ENCODE measurements around the gene FRMD5. TPM values are rescaled to one million over a fixed set of nuclear protein-coding genes. Genes with fewer than 3 reads are reported as not detected.

FRMD5 gene
- total RNA-seq, 6 experiments from 2014 or later: not detected

- TF ChIP-seq POLR2A (IDR thresholded peaks at IDR 0.05) (no peak), CTCF (IDR thresholded peaks at IDR 0.05) (no peak)
- DNase-seq (no peak), ATAC-seq (no peak)
- Histone ChIP-seq H3K27me3 (no peaks in the 10 kb centered on the region), H3K4me3 (no peak overlapping the region), H3K27ac (no peak overlapping the region), H3K4me1 (no peaks in the 10 kb centered on the region), H3K36me3 (no peaks in the 10 kb centered on the region), H3K9me3 (no peaks in the 10 kb centered on the region)
- 6% methylated on average over 1 of the region's 1 CpG for WGBS (ENCODE audit: insufficient coverage, low coverage, low lambda C conversion rate, missing lambda C conversion rate)
- intact Hi-C loops (cut with DNase I): no loop called here
Observed at GRCh38 chr15:44222478-44222877, 27.4 kb upstream of the FRMD5 start.

DNA sequence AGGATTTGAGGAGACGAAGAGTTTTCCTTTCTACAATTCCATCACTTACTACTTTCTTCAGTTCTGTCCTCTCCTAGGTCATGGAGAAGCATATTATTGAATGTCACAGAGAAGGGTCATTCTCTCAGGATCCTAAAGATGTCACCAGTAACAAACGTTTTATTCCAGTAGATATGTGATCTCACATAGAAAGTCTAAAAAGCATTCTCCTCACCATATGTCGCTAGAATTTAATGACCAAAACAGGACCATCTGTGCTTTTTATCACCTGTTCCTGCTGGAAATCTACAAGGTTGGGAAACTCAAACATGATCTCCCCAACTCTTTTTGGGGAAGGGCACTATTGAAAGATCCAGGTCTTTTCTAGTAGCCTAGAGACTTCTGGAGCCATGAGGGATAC lies 24.0 kb upstream of the FRMD5 start:
- Histone ChIP-seq H3K36me3 (no peaks in the 10 kb centered on the region), H3K9me3 (no peaks in the 10 kb centered on the region), H3K27ac (no peak overlapping the region), H3K4me3 (no peak overlapping the region), H3K4me1 (no peaks in the 10 kb centered on the region), H3K27me3 (no peaks in the 10 kb centered on the region)
- DNase-seq (no peak), ATAC-seq (no peak)
- intact Hi-C loops (cut with DNase I): no loop called here
- 52% methylated on average over 3 of the region's 3 CpGs for WGBS (ENCODE audit: insufficient coverage, low coverage, low lambda C conversion rate, missing lambda C conversion rate)
- TF ChIP-seq POLR2A (IDR thresholded peaks at IDR 0.05) (no peak), CTCF (IDR thresholded peaks at IDR 0.05) (no peak)

DNA sequence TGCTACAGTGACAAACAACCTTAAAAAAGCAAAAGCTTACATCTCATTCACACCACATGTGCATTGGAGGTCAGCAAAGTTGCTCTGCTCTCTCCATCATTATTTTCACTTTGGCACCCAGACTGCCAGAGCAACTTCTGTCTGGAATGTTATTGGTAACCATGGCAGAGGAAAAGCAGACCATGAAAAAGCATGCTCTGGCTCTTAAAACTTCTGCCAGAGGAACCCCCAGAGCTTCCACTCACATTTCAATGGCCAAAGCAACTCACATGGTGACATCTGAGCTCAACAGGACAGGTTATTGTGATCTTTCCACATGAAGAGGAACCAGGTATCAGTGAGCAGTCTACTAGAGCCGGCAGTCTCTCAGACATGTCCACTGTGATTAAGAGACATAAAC lies 21.9 kb upstream of the FRMD5 start:
- Histone ChIP-seq H3K36me3 (no peaks in the 10 kb centered on the region), H3K27me3 (no peaks in the 10 kb centered on the region), H3K4me3 (no peak overlapping the region), H3K9me3 (no peaks in the 10 kb centered on the region), H3K4me1 (no peaks in the 10 kb centered on the region), H3K27ac (no peak overlapping the region)
- intact Hi-C loops (cut with DNase I): no loop called here
- DNase-seq (no peak), ATAC-seq (no peak)
- no CpG with 5 or more reads among the region's 1 CpG for WGBS (ENCODE audit: insufficient coverage, low coverage, low lambda C conversion rate, missing lambda C conversion rate)
- TF ChIP-seq POLR2A (IDR thresholded peaks at IDR 0.05) (no peak), CTCF (IDR thresholded peaks at IDR 0.05) (no peak)

- intact Hi-C loops (cut with DNase I): no loop called here
- Histone ChIP-seq H3K4me1 (no peaks in the 10 kb centered on the region), H3K36me3 (no peaks in the 10 kb centered on the region), H3K9me3 (no peaks in the 10 kb centered on the region), H3K27ac (no peak overlapping the region), H3K27me3 (no peaks in the 10 kb centered on the region), H3K4me3 (no peak overlapping the region)
- 66% methylated on average over 3 of the region's 3 CpGs for WGBS (ENCODE audit: insufficient coverage, low coverage, low lambda C conversion rate, missing lambda C conversion rate)
- no peak for ATAC-seq
- no peak for DNase-seq
- no peak for TF ChIP-seq POLR2A (IDR thresholded peaks at IDR 0.05)
- no peak for TF ChIP-seq CTCF (IDR thresholded peaks at IDR 0.05)
Observed at GRCh38 chr15:44215594-44215993, 20.5 kb upstream of the FRMD5 start.

GRCh38 chr15:44208956-44209355 lies 13.9 kb upstream of the FRMD5 start:
- TF ChIP-seq CTCF (IDR thresholded peaks at IDR 0.05) (no peak), POLR2A (IDR thresholded peaks at IDR 0.05) (no peak)
- WGBS (ENCODE audit: insufficient coverage, low coverage, low lambda C conversion rate, missing lambda C conversion rate): 87% methylated on average over 2 of the region's 2 CpGs
- Histone ChIP-seq H3K27ac (no peak overlapping the region), H3K27me3 (no peaks in the 10 kb centered on the region), H3K9me3 (no peaks in the 10 kb centered on the region), H3K4me3 (no peak overlapping the region), H3K4me1 (no peaks in the 10 kb centered on the region), H3K36me3 (no peaks in the 10 kb centered on the region)
- ATAC-seq: no peak
- DNase-seq: no peak
- intact Hi-C loops (cut with DNase I): no loop called here
